ENCODE data around the gene CDK14.

- TF ChIP-seq CTCF (IDR thresholded peaks at IDR 0.05; ENCODE audit: low read depth, low read length) (no peak), EZH2phosphoT487 (IDR thresholded peaks at IDR 0.05; ENCODE audit: low read depth) (no peak)
Measured at GRCh38 chr7:91041141-91041540, 445.0 kb downstream of the CDK14 start.

Measured in OCI-LY3 (cell line).